ENCODE data around the gene TRIM60. TPM values are rescaled to one million over a fixed set of nuclear protein-coding genes. Genes with fewer than 3 reads are reported as not detected.

The TRIM60 gene
- total RNA-seq, 4 donors from 2014 or later, result not detected

DNA sequence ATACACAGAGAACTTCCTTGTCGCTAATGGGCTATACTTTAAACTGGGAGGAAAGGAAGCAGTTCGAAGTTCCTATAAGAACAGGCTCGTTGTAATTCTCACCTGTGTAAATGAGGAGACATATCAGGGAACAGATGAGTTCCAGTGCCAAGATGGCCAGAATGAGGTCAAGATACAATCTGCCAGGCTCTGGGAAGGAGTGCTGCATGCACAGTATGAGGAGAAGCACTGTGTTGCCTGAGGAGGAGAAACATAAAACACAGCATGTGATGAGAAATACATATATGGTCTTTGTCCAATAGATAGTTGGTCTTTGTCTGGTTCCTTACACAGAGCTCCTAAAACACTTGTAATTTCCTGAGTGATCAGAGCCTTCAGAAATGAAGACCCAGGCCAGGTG lies 56.6 kb downstream of the TRIM60 start:
- intact Hi-C loops (cut with DNase I; ENCODE audit: low total_unique reads), result no loop called here
- 85 to 90% methylated on average over 3 of the region's 3 CpGs for WGBS, 2 donors
- TF ChIP-seq, protein P1, sequence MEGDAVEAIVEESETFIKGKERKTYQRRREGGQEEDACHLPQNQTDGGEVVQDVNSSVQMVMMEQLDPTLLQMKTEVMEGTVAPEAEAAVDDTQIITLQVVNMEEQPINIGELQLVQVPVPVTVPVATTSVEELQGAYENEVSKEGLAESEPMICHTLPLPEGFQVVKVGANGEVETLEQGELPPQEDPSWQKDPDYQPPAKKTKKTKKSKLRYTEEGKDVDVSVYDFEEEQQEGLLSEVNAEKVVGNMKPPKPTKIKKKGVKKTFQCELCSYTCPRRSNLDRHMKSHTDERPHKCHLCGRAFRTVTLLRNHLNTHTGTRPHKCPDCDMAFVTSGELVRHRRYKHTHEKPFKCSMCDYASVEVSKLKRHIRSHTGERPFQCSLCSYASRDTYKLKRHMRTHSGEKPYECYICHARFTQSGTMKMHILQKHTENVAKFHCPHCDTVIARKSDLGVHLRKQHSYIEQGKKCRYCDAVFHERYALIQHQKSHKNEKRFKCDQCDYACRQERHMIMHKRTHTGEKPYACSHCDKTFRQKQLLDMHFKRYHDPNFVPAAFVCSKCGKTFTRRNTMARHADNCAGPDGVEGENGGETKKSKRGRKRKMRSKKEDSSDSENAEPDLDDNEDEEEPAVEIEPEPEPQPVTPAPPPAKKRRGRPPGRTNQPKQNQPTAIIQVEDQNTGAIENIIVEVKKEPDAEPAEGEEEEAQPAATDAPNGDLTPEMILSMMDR (IDR thresholded peaks at IDR 0.05), result no peak
- TF ChIP-seq POLR2A (IDR thresholded peaks at IDR 0.05), result no peak
- DNase-seq (ENCODE audit: low spot score in 2 of 2), result no peak
- no peak overlapping the region for H3K4me3 ChIP-seq (ENCODE audit: low read depth, poor library complexity, severe bottlenecking)

Other genes with a start within 250 kb of the TRIM60 start
- under 1 TPM in 2 of 4 donors, not detected in 2; 0.22 to 0.51 TPM for gene APELA, start 154.8 kb upstream of the TRIM60 start, total RNA-seq
- not detected for gene TRIM61, start 54.3 kb upstream of the TRIM60 start, total RNA-seq
- not detected for gene TRIM75, start 21.9 kb downstream of the TRIM60 start, total RNA-seq
- gene TMEM192, start 80.9 kb downstream of the TRIM60 start, total RNA-seq, result 10 to 100 TPM in 3 of 4 donors, 1 to 10 TPM in 1; 7.0 to 12.6 (median 11.4) TPM
- gene KLHL2, start 175.6 kb downstream of the TRIM60 start, total RNA-seq, result 10 to 100 TPM; 15.1 to 15.9 (median 15.7) TPM

All from lower leg skin (tissue), 4 donors.